ENCODE data around the gene SHROOM4. TPM values are rescaled to one million over a fixed set of nuclear protein-coding genes. Genes with fewer than 3 reads are reported as not detected.

SHROOM4 gene
- total RNA-seq, 2 experiments from 2014 or later, result not detected

DNA sequence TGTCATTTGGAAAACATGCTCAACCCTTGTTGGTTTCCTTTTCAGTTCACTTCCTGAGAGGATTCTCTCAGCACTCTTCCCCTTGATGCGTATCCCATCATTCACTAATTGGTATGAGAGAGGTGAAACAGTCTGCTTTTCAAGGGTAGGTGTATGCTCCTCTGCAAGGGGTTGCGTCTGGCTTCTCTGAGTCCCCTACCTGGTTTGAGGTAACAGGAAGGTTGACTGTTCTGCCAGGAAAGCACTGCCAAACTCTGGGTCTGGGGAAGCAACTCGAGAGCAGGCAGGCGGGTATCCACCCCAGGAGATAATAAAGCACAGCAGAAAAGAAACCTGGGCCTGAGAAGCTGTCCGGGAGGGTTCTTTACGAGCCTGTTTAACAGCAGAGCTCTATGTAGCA, 101.2 kb downstream of the SHROOM4 start:
- H3K27ac ChIP-seq (ENCODE audit: low read depth in 1 of 2, low read length in 2 of 2), result no peak overlapping the region
- intact Hi-C loops (cut with DNase I, micrococcal nuclease), result no loop called here
- Mint-ChIP-seq H3K4me1 (ENCODE audit: low read depth) (no peaks in the 10 kb centered on the region), H3K4me3 (no peak overlapping the region), H3K27ac (no peak overlapping the region), H3K9me3 (no peaks in the 10 kb centered on the region), H3K36me3 (ENCODE audit: low read depth) (no peaks in the 10 kb centered on the region), H3K27me3 (no peaks in the 10 kb centered on the region)
- no peaks in the 10 kb centered on the region for H3K9me3 ChIP-seq (ENCODE audit: control insufficient read depth in 1 of 2, insufficient read depth in 1 of 2, low read length in 2 of 2)
- no peaks in the 10 kb centered on the region for H3K36me3 ChIP-seq (ENCODE audit: insufficient read depth, low read length)
- H3K4me3 ChIP-seq (ENCODE audit: low read length), result no peak overlapping the region
- DNase-seq (no peak), ATAC-seq (ENCODE audit: poor library complexity) (no peak)
- ChIA-PET POLR2A (no interaction called here), CTCF (no interaction called here)
- TF ChIP-seq, protein P1, sequence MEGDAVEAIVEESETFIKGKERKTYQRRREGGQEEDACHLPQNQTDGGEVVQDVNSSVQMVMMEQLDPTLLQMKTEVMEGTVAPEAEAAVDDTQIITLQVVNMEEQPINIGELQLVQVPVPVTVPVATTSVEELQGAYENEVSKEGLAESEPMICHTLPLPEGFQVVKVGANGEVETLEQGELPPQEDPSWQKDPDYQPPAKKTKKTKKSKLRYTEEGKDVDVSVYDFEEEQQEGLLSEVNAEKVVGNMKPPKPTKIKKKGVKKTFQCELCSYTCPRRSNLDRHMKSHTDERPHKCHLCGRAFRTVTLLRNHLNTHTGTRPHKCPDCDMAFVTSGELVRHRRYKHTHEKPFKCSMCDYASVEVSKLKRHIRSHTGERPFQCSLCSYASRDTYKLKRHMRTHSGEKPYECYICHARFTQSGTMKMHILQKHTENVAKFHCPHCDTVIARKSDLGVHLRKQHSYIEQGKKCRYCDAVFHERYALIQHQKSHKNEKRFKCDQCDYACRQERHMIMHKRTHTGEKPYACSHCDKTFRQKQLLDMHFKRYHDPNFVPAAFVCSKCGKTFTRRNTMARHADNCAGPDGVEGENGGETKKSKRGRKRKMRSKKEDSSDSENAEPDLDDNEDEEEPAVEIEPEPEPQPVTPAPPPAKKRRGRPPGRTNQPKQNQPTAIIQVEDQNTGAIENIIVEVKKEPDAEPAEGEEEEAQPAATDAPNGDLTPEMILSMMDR (IDR thresholded peaks at IDR 0.05), result no peak
- H3K4me1 ChIP-seq (ENCODE audit: insufficient read depth, low read length), result no peaks in the 10 kb centered on the region
- H3K27me3 ChIP-seq (ENCODE audit: control insufficient read depth in 1 of 2, insufficient read depth in 2 of 2, low read length in 2 of 2), result no peaks in the 10 kb centered on the region

DNA sequence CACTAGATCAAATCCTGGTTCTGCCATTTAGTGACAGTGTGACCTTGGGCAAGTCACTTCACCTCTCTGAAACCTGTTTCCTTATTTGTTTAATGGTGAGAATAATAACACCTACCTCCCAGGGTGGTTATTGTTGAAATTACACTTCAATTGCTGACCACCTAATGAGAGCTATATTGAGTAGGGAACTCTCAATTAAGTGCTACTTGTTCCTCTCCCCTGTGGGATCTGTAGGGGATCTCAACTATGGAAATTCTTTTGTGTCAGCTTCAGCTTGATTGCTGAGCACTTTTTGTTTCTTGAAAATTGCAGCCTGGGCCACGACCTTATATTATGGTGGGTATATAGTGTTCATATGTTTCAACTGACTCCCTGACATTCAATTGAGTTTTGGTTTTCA, 102.1 kb downstream of the SHROOM4 start:
- Histone ChIP-seq H3K27ac (ENCODE audit: low read depth in 1 of 2, low read length in 2 of 2) (no peak overlapping the region), H3K27me3 (ENCODE audit: control insufficient read depth in 1 of 2, insufficient read depth in 2 of 2, low read length in 2 of 2) (no peaks in the 10 kb centered on the region), H3K4me3 (ENCODE audit: low read length) (no peak overlapping the region), H3K4me1 (ENCODE audit: insufficient read depth, low read length) (no peaks in the 10 kb centered on the region), H3K36me3 (ENCODE audit: insufficient read depth, low read length) (no peaks in the 10 kb centered on the region), H3K9me3 (ENCODE audit: control insufficient read depth in 1 of 2, insufficient read depth in 1 of 2, low read length in 2 of 2) (no peaks in the 10 kb centered on the region)
- Mint-ChIP-seq H3K4me3 (no peak overlapping the region), H3K9me3 (no peaks in the 10 kb centered on the region), H3K27me3 (no peaks in the 10 kb centered on the region), H3K36me3 (ENCODE audit: low read depth) (no peaks in the 10 kb centered on the region), H3K4me1 (ENCODE audit: low read depth) (no peaks in the 10 kb centered on the region), H3K27ac (no peak overlapping the region)
- CTCF ChIA-PET, result no interaction called here
- TF ChIP-seq, protein P1 (IDR thresholded peaks at IDR 0.05), result no peak
- ATAC-seq (ENCODE audit: poor library complexity) (no peak), DNase-seq (no peak)
- POLR2A ChIA-PET, result no interaction called here
- intact Hi-C loops (cut with DNase I, micrococcal nuclease), result no loop called here

DNA sequence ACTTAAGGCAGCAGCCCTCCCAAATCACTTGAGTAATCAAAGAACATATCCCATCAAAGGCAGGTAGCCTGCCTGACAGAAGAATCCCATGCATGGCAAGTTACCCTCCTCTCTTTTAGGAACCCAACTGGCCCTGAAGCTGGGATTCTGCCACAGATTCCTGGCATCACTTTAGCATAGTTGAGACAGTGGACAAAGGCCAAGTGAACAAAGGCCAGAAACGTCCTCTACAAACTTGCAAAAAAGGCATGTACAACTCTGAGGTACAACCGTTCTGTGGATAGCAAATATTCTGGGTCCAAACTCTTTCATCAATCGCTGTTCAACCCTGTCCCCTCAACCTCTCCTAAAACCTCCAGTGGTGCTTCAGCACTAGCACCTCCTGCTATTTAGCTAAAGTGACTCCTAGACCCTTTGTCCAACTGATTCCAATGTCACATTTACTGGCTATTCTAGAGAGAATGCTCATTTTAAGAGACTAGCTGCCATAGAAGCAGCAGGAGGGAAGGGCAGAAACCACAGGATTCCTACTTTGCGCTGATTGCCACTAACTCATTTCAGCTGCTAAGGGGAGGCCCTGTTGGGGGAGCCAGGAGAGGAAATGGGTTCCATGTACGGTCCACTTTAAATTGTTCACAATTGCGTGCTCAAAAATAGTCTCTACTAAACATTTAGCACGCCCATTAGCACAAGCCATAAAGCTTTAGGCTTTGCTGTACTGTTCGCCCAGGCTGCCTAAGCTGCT, 105.9 kb downstream of the SHROOM4 start:
- H3K4me3 Mint-ChIP-seq, result no peak overlapping the region
- no peaks in the 10 kb centered on the region for H3K4me1 Mint-ChIP-seq (ENCODE audit: low read depth)
- intact Hi-C loops (cut with DNase I, micrococcal nuclease), result no loop called here
- ATAC-seq (ENCODE audit: poor library complexity) (no peak), DNase-seq (no peak)
- H3K27me3 Mint-ChIP-seq, result peaks cover 8% of the 10 kb centered on the region
- no peak overlapping the region for H3K27ac Mint-ChIP-seq
- Histone ChIP-seq H3K4me1 (ENCODE audit: insufficient read depth, low read length) (no peaks in the 10 kb centered on the region), H3K36me3 (ENCODE audit: insufficient read depth, low read length) (no peaks in the 10 kb centered on the region), H3K4me3 (ENCODE audit: low read length) (no peak overlapping the region), H3K9me3 (ENCODE audit: control insufficient read depth in 1 of 2, insufficient read depth in 1 of 2, low read length in 2 of 2) (no peaks in the 10 kb centered on the region), H3K27ac (ENCODE audit: low read depth in 1 of 2, low read length in 2 of 2) (no peak overlapping the region), H3K27me3 (ENCODE audit: control insufficient read depth in 1 of 2, insufficient read depth in 2 of 2, low read length in 2 of 2) (no peaks in the 10 kb centered on the region)
- ChIA-PET POLR2A (no interaction called here), CTCF (no interaction called here)
- H3K9me3 Mint-ChIP-seq, result no peaks in the 10 kb centered on the region
- TF ChIP-seq, protein P1 (IDR thresholded peaks at IDR 0.05), result no peak
- H3K36me3 Mint-ChIP-seq (ENCODE audit: low read depth), result no peaks in the 10 kb centered on the region

Measured in CD4-positive, alpha-beta T cell (primary cell).